COLO829 (cell line): ENCODE data around the gene UBL3.
A peak's percentile ranks its signal among the peaks of the same experiment; 100 is the strongest.

Experiments
- DNase-seq: peaks from one replicate; pipeline ENCODE4 v3.0.0; 2012; ENCODE audit warnings: low spot score

UBL3 gene

DNA sequence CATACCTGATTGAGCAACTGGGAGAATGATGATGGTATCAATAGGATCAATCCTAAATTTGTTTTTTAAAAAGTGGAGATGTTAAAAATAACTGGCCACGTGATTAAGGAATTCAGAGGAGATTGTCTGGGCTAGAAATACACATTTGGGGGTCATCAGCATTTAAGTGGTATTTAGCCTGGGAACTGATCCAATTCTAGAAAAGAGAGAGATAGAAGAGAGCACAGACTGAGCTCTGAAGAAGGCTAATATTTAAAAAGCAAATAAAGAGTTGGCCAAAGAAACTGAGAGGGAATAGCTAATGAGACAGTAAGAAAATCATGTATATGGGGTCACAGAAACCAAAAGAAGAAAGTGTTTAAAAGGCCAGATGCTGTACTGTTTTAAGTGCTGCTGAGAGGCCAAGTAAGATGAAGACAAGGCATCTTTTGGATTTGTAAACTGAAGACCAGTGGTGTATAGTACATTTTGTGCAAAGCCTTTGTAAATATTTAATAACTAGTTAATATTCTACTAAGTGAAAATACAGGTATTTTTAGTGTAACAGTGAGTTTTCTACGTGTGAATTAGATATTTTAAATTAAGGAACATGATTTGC is 40.2 kb downstream of the UBL3 start:
- no peak for DNase-seq

GRCh38 chr13:29808264-29808663 is 42.2 kb downstream of the UBL3 start:
- DNase-seq, result no peak

GRCh38 chr13:29805994-29806979 is 44.1 kb downstream of the UBL3 start:
- DNase-seq, result no peak

GRCh38 chr13:29803221-29803620 is 47.2 kb downstream of the UBL3 start:
- DNase-seq, result no peak

GRCh38 chr13:29802621-29803020 is 47.8 kb downstream of the UBL3 start:
- DNase-seq, result no peak

DNA sequence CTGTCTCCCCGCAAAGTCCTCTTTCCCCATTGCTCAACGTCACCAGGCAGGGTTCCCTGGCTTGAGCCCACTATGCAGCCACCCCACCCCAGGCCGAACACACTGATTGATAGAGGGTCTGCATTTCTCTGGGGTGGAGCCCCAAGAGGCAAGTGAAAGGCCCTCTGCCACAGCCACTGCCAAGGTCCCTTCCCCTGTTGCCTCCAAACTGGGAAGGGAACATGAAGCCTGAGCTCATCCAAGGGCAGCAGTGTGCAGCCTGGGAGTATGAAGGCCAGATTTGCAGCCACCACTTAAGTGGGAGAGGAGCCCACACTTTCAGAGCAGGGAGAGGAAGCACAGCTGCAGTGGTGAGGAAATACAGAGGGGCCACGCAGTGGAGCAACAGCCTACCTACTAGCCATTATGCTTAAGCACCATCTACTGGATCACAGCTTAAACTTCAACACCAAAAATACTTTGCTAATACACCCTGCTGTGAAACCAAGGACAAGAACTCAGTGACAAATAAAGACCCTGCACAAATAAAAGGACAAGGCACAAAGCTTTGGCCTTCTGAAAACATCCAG is 48.6 kb downstream of the UBL3 start:
- DNase-seq, result no peak

DNA sequence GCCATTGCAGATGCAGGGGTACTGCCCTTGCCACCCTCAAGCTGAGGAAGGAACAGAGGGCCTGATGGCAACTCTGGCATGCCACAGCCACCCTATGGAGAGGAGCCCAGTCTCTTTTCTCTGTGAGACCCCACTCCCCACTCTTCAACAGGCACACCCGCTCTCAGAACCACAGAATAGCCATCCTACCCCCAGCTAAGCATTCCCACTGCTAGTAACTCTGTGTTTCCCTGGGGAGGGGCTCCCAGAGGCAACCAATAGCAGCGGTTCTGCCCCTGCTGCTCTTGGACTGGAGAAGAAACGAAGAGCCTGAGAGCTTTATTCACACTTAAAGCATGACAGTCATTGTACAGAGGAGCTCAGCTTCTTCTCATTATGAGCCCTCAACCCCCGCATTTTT is 49.3 kb downstream of the UBL3 start:
- no peak for DNase-seq

GRCh38 chr13:29800687-29801086 is 49.7 kb downstream of the UBL3 start:
- DNase-seq, result no peak

GRCh38 chr13:29799041-29799440 is 51.4 kb downstream of the UBL3 start:
- DNase-seq, result no peak

DNA sequence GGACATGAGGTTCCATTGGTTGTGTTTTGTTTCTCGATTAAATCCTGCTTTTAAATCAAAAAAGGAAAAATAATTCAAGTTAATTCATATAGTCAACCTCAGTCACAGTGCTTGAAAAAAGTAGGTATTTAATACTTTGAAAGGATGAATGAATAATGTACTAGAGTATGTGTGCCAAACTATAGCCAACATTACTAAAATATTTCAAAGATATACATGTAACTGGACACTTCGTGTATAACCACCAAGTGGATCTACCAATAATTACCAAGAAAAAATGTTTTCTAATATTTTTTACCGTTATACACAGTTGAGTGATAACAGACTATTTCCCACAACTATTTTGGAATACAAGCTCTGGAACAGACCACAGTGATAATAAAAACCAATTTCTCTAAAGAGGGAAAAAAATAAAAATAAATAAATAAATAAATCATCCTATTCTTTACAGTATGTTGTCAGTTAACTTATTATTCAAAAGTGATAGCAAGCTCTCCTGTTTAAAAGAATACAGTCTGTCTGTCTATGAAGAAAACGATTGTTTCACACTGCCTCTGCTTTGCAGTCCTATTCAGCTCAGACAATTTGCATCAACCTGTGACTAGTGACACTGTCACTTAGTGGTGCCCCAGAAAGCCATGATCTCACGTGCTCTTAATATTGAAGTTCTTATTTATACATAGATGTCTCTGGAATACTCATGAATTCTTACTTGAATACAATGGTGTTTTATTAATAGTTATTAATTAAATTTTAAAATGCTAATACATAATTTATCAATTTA is 58.2 kb downstream of the UBL3 start:
- DNase-seq, result no peak

DNA sequence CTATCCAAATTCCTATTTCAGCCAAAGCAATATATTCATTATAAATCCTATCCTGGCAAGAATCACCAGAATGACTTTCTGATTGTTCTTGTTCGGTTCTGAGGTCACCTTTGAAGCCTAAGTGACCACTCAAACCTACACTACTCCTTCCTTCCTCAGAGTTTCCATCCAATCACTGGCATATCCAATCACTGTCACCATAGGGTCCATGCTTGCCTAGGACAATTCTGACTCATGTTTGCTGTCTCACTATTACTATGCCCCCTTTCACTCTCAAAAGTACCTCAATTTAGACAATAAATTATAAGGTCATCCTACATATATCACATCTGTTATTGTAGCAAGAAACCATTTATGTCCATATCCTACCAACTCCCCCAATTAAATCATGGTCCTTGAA is 58.9 kb downstream of the UBL3 start:
- no peak for DNase-seq

GRCh38 chr13:29786698-29787097 is 63.7 kb downstream of the UBL3 start:
- DNase-seq, result no peak

GRCh38 chr13:29785978-29786377 is 64.4 kb downstream of the UBL3 start:
- DNase-seq, result no peak

DNA sequence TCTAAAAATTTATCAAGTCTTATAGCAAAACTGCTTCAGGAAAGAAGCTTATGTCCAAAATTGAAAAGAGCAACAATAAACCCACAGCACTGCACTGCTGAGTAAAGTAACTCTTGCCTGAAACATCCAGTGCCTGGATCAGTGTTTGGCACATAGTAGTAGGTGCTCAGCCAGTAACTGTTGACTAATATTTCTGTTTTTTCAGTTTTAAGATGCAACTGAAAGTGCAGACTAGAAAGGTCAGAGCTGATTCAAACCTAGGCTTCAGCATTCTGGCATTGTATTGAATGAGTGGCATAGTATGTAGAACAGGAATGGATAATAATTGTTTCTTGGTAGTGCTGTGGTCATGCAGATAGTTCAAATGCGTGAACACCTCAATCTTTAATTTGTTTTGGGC is 67.6 kb downstream of the UBL3 start:
- no peak for DNase-seq

DNA sequence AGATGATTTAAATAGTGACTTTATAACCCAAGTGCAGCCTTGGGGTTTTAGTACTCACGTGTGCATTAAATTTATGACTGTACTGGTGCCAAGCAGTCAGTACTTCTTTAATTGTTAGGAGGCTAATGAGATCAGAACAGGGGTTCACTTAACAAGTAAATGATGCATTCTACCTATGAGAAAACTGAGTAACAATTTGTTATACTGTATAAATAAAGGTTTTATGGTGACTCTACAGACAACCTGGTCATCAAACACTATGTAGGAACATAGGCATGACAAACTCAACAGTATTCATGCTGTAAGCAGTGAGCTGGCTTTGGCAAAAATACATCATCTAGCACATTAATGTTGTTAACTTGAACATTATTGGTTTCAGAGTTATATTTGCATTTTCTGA is 75.6 kb downstream of the UBL3 start:
- no peak for DNase-seq

GRCh38 chr13:29771247-29771646 is 79.2 kb downstream of the UBL3 start:
- no peak for DNase-seq

DNA sequence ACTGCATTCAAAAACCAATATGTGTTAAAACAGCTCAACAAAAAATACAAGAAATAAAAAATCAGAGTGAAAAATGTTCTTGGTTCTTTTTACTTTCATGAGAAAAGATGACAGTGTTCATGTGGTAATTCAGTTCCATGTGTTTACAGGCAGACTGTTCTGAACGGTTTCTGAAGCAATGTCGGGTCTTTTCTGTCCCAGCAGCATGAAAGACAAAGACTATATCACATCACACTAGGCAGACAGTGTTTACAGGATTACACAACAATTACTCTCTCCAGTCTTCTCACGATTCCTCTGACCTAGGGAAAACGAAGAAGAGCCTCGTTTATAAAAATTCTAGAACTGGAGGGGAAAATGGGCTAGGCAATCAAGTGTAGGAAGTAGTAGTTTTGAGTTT is 83.4 kb downstream of the UBL3 start:
- DNase-seq, result peak; percentile 28

GRCh38 chr13:29763436-29764180 is 86.8 kb downstream of the UBL3 start:
- DNase-seq, result no peak

DNA sequence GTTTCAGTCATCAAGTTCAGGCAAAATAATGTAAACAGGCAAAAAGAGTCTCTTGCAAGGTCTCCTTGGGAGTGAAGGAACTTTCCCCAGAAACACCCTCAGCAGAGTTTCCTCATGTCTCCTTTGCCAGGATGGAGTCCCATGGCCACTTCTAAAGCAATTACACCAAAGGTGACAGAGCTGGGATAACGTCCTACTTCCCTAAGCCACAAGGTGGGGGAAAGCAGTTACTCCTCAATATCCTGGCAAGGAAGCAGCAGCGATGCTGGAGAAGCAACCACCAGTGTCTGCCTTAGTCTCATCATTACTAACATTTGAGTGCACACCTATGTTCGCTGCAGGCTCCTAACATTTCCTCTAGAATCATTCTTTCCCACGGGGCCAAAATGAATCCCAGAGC is 88.6 kb downstream of the UBL3 start:
- no peak for DNase-seq

GRCh38 chr13:29761160-29761559 is 89.3 kb downstream of the UBL3 start:
- DNase-seq, result no peak

DNA sequence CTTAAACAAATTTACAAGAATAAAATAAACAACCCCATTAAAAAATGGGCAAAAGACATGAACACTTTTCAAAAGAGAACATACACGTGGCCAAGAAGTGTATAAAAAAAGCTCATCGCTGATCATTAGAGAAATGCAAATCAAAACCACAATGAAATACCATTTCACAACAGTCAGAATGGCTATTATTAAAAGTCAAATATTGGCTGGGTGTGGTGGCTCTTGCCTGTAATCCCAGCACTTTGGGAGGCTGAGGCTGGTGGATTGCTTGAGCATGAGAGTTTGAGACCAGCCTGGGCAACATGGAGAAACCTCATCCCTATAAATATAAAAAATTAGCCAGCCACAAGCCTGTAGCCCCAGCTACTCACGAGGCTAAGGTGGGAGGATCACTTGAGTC is 89.9 kb downstream of the UBL3 start:
- no peak for DNase-seq
